H1 (cell line): Measurements from ENCODE around the gene WDR1. TPM values are rescaled to one million over a fixed set of nuclear protein-coding genes. Genes with fewer than 3 reads are reported as not detected.

ENCODE experiments used
- CBX8 ChIP-seq: fragments of 300-800, 300-1000 bp; sonication (generic); IDR thresholded peaks from 2 replicates; pipeline ENCODE4 v1.7.1; 2016; ENCODE audit warnings: low read depth, low read length, borderline replicate concordance
- EP300 ChIP-seq, 2 experiments: IDR thresholded peaks; 1 replicate in 1 of 2; 2 replicates in 1 of 2; pipeline ENCODE4 v1.6.1; 2011 to 2012; ENCODE audit warnings: low read depth in 2 of 2, low read length in 2 of 2, mild to moderate bottlenecking in 2 of 2, borderline replicate concordance in 1 of 2, inconsistent platforms in 1 of 2, moderate library complexity in 1 of 2
- polyA plus RNA-seq, 7 experiments: library from polyadenylated mRNA; depleted of rRNA in 3 of 7; stranded (reverse) in 5 of 7; unstranded in 2 of 7; fragments of >200 nt in 5 of 7; fragments of 200-250 nt in 2 of 7; gene quantifications; 1 replicate in 5 of 7; 2 replicates in 1 of 7; 4 replicates in 1 of 7; pipeline versions ENCODE4 v1.2.1 to v1.2.3, GENCODE V29; 2011 to 2013; ENCODE audit warnings: missing spikeins in 2 of 7, mixed read lengths in 2 of 7
- total RNA-seq: library from RNA; stranded (reverse); fragmentation: NEBNext Ultra II Directional; extraction: Animal tissue kit (Norgen Biotek cat#: 25700); gene quantifications from 2 replicates; pipeline ENCODE4 v1.2.1, GENCODE V29; 2021
- TF ChIP-seq, protein P1 (sequence below), 3 experiments: IDR thresholded peaks; 1 replicate in 2 of 3; 2 replicates in 1 of 3; pipeline versions ENCODE4 v1.5.1 to v1.6.1; 2011; ENCODE audit warnings: low read length in 3 of 3, mild to moderate bottlenecking in 3 of 3, inconsistent platforms in 2 of 3, low read depth in 1 of 3, moderate library complexity in 1 of 3; ENCODE audit not compliant: insufficient read depth in 1 of 3; ENCODE audit errors: control extremely low read depth in 1 of 3

The WDR1 gene
- total and polyA plus RNA-seq, 2 of the 8 experiments (the other 6 are each of a cell fraction or from before 2014, with no cell fraction given), result 315 to 377 TPM

DNA sequence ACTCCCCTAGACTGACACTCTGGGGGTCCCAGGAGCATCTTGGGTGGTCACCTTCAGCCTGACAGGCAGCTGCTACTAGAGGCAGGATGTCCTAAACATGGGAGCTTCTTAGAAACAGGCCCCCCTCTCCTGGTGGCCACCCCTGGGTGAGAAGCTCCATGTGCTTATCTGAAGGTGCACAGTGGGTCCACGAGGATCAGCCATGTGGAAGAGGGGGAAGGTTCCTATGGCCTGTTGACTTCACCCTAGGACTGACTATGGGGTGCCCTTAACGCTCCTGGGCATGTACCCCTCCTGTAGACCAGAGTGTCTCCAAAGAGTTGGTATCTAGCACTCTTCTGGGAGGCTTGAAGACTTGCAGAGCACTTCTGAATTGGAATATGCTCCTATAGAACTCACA, 22.9 kb upstream of the WDR1 start (continued):
- TF ChIP-seq, protein P1, sequence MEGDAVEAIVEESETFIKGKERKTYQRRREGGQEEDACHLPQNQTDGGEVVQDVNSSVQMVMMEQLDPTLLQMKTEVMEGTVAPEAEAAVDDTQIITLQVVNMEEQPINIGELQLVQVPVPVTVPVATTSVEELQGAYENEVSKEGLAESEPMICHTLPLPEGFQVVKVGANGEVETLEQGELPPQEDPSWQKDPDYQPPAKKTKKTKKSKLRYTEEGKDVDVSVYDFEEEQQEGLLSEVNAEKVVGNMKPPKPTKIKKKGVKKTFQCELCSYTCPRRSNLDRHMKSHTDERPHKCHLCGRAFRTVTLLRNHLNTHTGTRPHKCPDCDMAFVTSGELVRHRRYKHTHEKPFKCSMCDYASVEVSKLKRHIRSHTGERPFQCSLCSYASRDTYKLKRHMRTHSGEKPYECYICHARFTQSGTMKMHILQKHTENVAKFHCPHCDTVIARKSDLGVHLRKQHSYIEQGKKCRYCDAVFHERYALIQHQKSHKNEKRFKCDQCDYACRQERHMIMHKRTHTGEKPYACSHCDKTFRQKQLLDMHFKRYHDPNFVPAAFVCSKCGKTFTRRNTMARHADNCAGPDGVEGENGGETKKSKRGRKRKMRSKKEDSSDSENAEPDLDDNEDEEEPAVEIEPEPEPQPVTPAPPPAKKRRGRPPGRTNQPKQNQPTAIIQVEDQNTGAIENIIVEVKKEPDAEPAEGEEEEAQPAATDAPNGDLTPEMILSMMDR (IDR thresholded peaks at IDR 0.05; ENCODE audit: control extremely low read depth in 1 of 3, insufficient read depth in 1 of 3, low read depth in 1 of 3, low read length in 3 of 3), result no peak
- TF ChIP-seq EP300 (IDR thresholded peaks at IDR 0.05; ENCODE audit: borderline replicate concordance in 1 of 2, low read depth in 2 of 2, low read length in 2 of 2) (no peak), CBX8 (no peak)
